K562 (cell line): ENCODE measurements around the gene DKKL1. TPM values are rescaled to one million over a fixed set of nuclear protein-coding genes. Genes with fewer than 3 reads are reported as not detected.

Source experiments
- CBX1 ChIP-seq: sonication (generic); IDR thresholded peaks from 2 replicates; pipeline ENCODE4 v1.6.1; 2016; ENCODE audit warnings: antibody characterized with exemption, low read depth, mild to moderate bottlenecking
- CXXC5 ChIP-seq: fragments of 250-450 bp; sonication (Bioruptor Pico); IDR thresholded peaks from 2 replicates; pipeline ENCODE4 v1.8.0; 2022; ENCODE audit warnings: inconsistent platforms, mild to moderate bottlenecking, moderate library complexity
- KLF1 ChIP-seq: fragments of 450-650 bp; IDR thresholded peaks from 2 replicates; pipeline ENCODE4 v1.6.1; 2016; ENCODE audit warnings: missing genetic modification characterization, missing compliant biosample characterization
- LEF1 ChIP-seq: fragments of 450-650 bp; IDR thresholded peaks from 2 replicates; pipeline ENCODE4 v1.6.1; 2016; ENCODE audit warnings: mild to moderate bottlenecking
- MAFG ChIP-seq: fragments of 450-650 bp; conservative IDR thresholded peaks from 2 replicates; pipeline ENCODE4 v1.6.1; 2016; ENCODE audit warnings: missing genetic modification characterization, missing compliant biosample characterization
- MCM2 ChIP-seq: fragments of 450-650 bp; IDR thresholded peaks from 2 replicates; pipeline ENCODE4 v1.6.1; 2017; ENCODE audit warnings: low read depth, mild to moderate bottlenecking
- MCM5 ChIP-seq: fragments of 450-650 bp; IDR thresholded peaks from 2 replicates; pipeline ENCODE4 v1.6.1; 2016; ENCODE audit warnings: low read depth
- MEF2D ChIP-seq: conservative IDR thresholded peaks from 2 replicates; pipeline ENCODE4 v1.6.1; 2016; ENCODE audit warnings: low read depth, missing genetic modification characterization, missing compliant biosample characterization
- NFATC3 ChIP-seq: fragments of 450-650 bp; IDR thresholded peaks from 2 replicates; pipeline ENCODE4 v1.6.1; 2017; ENCODE audit warnings: mild to moderate bottlenecking
- NFXL1 ChIP-seq: fragments of 450-650 bp; formaldehyde crosslinking; IDR thresholded peaks from 2 replicates; pipeline ENCODE4 v1.4.0; 2021; ENCODE audit warnings: mild to moderate bottlenecking
- NR4A1 ChIP-seq, 2 experiments: fragments of 250-450 bp in 1 of 2; fragments of 450-650 bp in 1 of 2; sonication (Bioruptor Pico) in 1 of 2; IDR thresholded peaks; 2 replicates each; pipeline versions ENCODE4 v1.4.0 to v1.6.1; 2016 to 2020; ENCODE audit warnings: mild to moderate bottlenecking in 2 of 2, missing compliant biosample characterization in 1 of 2, missing genetic modification characterization in 1 of 2, moderate library complexity in 1 of 2
- POLR2B ChIP-seq: fragments of 450-650 bp; IDR thresholded peaks from 2 replicates; pipeline ENCODE4 v1.6.1; 2018; ENCODE audit warnings: low read depth; ENCODE audit not compliant: partially characterized antibody
- RBM25 ChIP-seq: fragments of 200-400 bp; formaldehyde crosslinking; IDR thresholded peaks from 2 replicates; pipeline ENCODE4 v1.6.1; 2018; ENCODE audit warnings: low read length, low read depth, moderate library complexity; ENCODE audit not compliant: severe bottlenecking
- SIN3B ChIP-seq: fragments of 450-650 bp; IDR thresholded peaks from 2 replicates; pipeline ENCODE4 v1.6.1; 2017; ENCODE audit warnings: low read depth, mild to moderate bottlenecking, moderate library complexity
- SUPT5H ChIP-seq: fragments of 450-650 bp; IDR thresholded peaks from 2 replicates; pipeline ENCODE4 v1.6.1; 2016
- TAF9B ChIP-seq: fragments of 450-650 bp; IDR thresholded peaks from 2 replicates; pipeline ENCODE4 v1.6.1; 2018; ENCODE audit warnings: mild to moderate bottlenecking; ENCODE audit not compliant: partially characterized antibody
- TBP ChIP-seq: optimal IDR thresholded peaks from 2 replicates; pipeline ENCODE3; 2011; ENCODE audit warnings: low read depth, low read length, improper control_type of control experiment
- TOE1 ChIP-seq, 2 experiments: fragments of 450-650 bp in 1 of 2; sonication (generic) in 1 of 2; formaldehyde crosslinking in 1 of 2; IDR thresholded peaks; 2 replicates each; pipeline versions ENCODE4 v1.7.1 to v1.8.0; 2016 to 2022; ENCODE audit warnings: borderline replicate concordance in 2 of 2, mild to moderate bottlenecking in 2 of 2, antibody characterized with exemption in 1 of 2, inconsistent platforms in 1 of 2, low read depth in 1 of 2, missing genetic modification reagents in 1 of 2, moderate library complexity in 1 of 2
- TRIM28 ChIP-seq: fragments of 450-650 bp; IDR thresholded peaks from 2 replicates; pipeline ENCODE4 v1.6.1; 2017
- ZNF232 ChIP-seq: sonication (generic); formaldehyde crosslinking; IDR thresholded peaks from 2 replicates; pipeline ENCODE4 v1.8.0; 2022; ENCODE audit warnings: mild to moderate bottlenecking, missing genetic modification reagents
- ZNF253 ChIP-seq: fragments of 250-450 bp; sonication (Bioruptor Pico); conservative IDR thresholded peaks from 2 replicates; pipeline ENCODE4 v1.6.1; 2021; ENCODE audit warnings: mild to moderate bottlenecking
- ZNF324 ChIP-seq: fragments of 250-450 bp; sonication (Bioruptor Pico); IDR thresholded peaks from 2 replicates; pipeline ENCODE4 v1.4.0; 2020; ENCODE audit warnings: mild to moderate bottlenecking
- polyA plus RNA-seq, 8 experiments: library from polyadenylated mRNA; depleted of rRNA in 4 of 8; stranded (reverse) in 5 of 8; unstranded in 3 of 8; fragments of >200 nt; fragmentation: Nextera tagmentation in 2 of 8; fragmentation: Illumina TruSeq in 1 of 8; extraction: Ambion mirVana in 2 of 8; extraction: Trizol in 1 of 8; gene quantifications; 2 replicates each; pipeline versions ENCODE4 v1.2.1 to v1.2.3, GENCODE V29; 2011 to 2014; ENCODE audit warnings: inconsistent platforms in 1 of 8, missing spikeins in 1 of 8
- total RNA-seq, 7 experiments: library from RNA; depleted of rRNA in 6 of 7; stranded (reverse); fragments of >200 nt in 6 of 7; fragmentation: Illumina TruSeq in 2 of 7; extraction: Trizol in 2 of 7; gene quantifications; 2 replicates each; pipeline versions ENCODE4 v1.2.1 to v1.2.3, GENCODE V29; 2011 to 2021; ENCODE audit warnings: low replicate concordance in 1 of 7
- TF ChIP-seq, protein P1 (sequence below): fragments of 450-650 bp; IDR thresholded peaks from 2 replicates; pipeline ENCODE4 v1.6.1; 2018; ENCODE audit not compliant: partially characterized antibody
- TF ChIP-seq, protein P2 (sequence below): fragments of 250-450 bp; sonication (Bioruptor Pico); IDR thresholded peaks from 2 replicates; pipeline ENCODE4 v1.8.0; 2022; ENCODE audit warnings: moderate library complexity, mild to moderate bottlenecking, inconsistent platforms
- TF ChIP-seq, protein P3 (sequence below): sonication (generic); formaldehyde crosslinking; IDR thresholded peaks from 2 replicates; pipeline ENCODE4 v1.8.1; 2022; ENCODE audit warnings: missing genetic modification reagents

DKKL1 gene
- total and polyA plus RNA-seq, 9 of the 15 experiments (the other 6 are each of a cell fraction or from before 2014, with no cell fraction given) = 0.15 to 1.7 (median 0.52) TPM

DNA sequence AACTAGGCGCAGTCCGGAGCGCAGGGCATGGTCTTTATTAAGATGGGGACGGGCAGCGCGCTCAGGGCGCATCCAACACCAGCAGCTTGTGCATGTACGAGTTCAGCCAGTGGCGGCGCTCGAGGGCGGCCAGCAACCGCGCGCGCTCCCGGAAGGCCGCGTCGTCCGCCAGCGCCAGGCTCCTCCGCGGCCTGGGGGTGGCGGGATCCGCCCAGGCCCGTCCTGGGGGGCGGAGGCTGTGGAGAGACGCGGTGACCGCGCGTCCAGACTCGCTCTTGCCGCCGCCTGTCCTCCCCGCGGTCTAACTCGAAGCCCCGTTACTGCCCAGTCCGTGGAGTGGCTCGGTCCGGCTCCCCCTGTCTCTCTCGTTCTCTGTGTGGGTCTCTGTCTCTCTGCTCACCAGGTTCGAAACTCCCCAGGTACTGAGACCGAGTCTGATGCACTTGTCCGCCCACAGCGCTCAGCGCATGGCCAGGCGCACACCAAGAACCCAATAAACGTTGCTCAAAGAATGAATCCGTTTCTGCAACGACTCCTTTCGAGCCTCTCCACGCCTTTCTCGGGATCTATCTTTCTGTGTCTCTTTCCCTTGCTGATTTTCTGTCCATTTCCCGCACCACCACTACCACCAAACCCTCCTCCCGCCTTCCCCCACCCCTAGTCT is 58.9 kb downstream of the DKKL1 start (continued):
- TF ChIP-seq, protein P1, sequence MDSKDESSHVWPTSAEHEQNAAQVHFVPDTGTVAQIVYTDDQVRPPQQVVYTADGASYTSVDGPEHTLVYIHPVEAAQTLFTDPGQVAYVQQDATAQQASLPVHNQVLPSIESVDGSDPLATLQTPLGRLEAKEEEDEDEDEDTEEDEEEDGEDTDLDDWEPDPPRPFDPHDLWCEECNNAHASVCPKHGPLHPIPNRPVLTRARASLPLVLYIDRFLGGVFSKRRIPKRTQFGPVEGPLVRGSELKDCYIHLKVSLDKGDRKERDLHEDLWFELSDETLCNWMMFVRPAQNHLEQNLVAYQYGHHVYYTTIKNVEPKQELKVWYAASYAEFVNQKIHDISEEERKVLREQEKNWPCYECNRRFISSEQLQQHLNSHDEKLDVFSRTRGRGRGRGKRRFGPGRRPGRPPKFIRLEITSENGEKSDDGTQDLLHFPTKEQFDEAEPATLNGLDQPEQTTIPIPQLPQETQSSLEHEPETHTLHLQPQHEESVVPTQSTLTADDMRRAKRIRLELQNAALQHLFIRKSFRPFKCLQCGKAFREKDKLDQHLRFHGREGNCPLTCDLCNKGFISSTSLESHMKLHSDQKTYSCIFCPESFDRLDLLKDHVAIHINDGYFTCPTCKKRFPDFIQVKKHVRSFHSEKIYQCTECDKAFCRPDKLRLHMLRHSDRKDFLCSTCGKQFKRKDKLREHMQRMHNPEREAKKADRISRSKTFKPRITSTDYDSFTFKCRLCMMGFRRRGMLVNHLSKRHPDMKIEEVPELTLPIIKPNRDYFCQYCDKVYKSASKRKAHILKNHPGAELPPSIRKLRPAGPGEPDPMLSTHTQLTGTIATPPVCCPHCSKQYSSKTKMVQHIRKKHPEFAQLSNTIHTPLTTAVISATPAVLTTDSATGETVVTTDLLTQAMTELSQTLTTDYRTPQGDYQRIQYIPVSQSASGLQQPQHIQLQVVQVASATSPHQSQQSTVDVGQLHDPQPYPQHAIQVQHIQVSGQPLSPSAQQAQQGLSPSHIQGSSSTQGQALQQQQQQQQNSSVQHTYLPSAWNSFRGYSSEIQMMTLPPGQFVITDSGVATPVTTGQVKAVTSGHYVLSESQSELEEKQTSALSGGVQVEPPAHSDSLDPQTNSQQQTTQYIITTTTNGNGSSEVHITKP = peak; percentile 8
- no peak; the same call in 1 of the 2 replicates for TF ChIP-seq NFXL1 (CRISPR knock-in tag)
- TF ChIP-seq TBP = no peak
- TF ChIP-seq, protein P2, sequence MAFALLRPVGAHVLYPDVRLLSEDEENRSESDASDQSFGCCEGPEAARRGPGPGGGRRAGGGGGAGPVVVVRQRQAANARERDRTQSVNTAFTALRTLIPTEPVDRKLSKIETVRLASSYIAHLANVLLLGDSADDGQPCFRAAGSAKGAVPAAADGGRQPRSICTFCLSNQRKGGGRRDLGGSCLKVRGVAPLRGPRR (CRISPR knock-in tag) = peak; percentile 51; the same call in 1 of the 2 replicates
- no peak for TF ChIP-seq NFATC3
- TF ChIP-seq MCM5 = no peak
- no peak for TF ChIP-seq ZNF324 (CRISPR knock-in tag)
- TF ChIP-seq LEF1 = no peak
- no peak for TF ChIP-seq TAF9B
- peak; percentile 64; the same call in 1 of the 2 replicates for TF ChIP-seq MEF2D
- TF ChIP-seq CXXC5 (CRISPR knock-in tag) = peak; percentile 94
- no peak for TF ChIP-seq TRIM28
- TF ChIP-seq SIN3B = 0 out of 2 replicates have a peak, but pooled peaks have one; percentile 30
- peak; percentile 56 for TF ChIP-seq CBX1
- peak; percentile 61; the same call in 1 of the 2 replicates for TF ChIP-seq SUPT5H
- peak; percentile 49; the same call in 1 of the 2 replicates for TF ChIP-seq TOE1 (IDR thresholded peaks at IDR 0.05; ENCODE audit: borderline replicate concordance)
- TF ChIP-seq TOE1 (CRISPR knock-in tag; IDR thresholded peaks at IDR 0.05; ENCODE audit: borderline replicate concordance, low read depth) = no peak
- no peak for TF ChIP-seq POLR2B
- no peak for TF ChIP-seq MAFG (tag)
- TF ChIP-seq MCM2 = no peak
- TF ChIP-seq, protein P3, sequence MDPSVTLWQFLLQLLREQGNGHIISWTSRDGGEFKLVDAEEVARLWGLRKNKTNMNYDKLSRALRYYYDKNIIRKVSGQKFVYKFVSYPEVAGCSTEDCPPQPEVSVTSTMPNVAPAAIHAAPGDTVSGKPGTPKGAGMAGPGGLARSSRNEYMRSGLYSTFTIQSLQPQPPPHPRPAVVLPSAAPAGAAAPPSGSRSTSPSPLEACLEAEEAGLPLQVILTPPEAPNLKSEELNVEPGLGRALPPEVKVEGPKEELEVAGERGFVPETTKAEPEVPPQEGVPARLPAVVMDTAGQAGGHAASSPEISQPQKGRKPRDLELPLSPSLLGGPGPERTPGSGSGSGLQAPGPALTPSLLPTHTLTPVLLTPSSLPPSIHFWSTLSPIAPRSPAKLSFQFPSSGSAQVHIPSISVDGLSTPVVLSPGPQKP (CRISPR knock-in tag) = no peak; the same call in 1 of the 2 replicates
- TF ChIP-seq RBM25 = peak; percentile 23
- TF ChIP-seq ZNF253 (CRISPR knock-in tag) = no peak
- TF ChIP-seq KLF1 (tag) = peak; percentile 90
- TF ChIP-seq NR4A1 (CRISPR knock-in tag; IDR thresholded peaks at IDR 0.05) = 0 out of 2 replicates have a peak, but pooled peaks have one; percentile 62
- peak; percentile 69; the same call in 1 of the 2 replicates for TF ChIP-seq NR4A1 (tag; IDR thresholded peaks at IDR 0.05)
- no peak for TF ChIP-seq ZNF232 (CRISPR knock-in tag)
